ENCODE results near the gene NSMF.

- TF ChIP-seq CTCF (conservative IDR thresholded peaks at IDR 0.05; ENCODE audit: low read depth, low read length) = no peak
- no peak for TF ChIP-seq RAD21 (IDR thresholded peaks at IDR 0.05; ENCODE audit: low read length)
- TF ChIP-seq SMC3 (IDR thresholded peaks at IDR 0.05; ENCODE audit: low read depth, low read length) = no peak
- no peak for TF ChIP-seq CHD1 (IDR thresholded peaks at IDR 0.05; ENCODE audit: low read depth, low read length)
- TF ChIP-seq POLR2A (IDR thresholded peaks at IDR 0.05; ENCODE audit: low read depth, low read length) = no peak
- no peak for TF ChIP-seq CEBPB (IDR thresholded peaks at IDR 0.05; ENCODE audit: low read depth, low read length)
- no peak for TF ChIP-seq BHLHE40 (IDR thresholded peaks at IDR 0.05; ENCODE audit: low read depth, low read length)
- no peak for TF ChIP-seq MAFK (IDR thresholded peaks at IDR 0.05; ENCODE audit: low read depth, low read length)
- TF ChIP-seq USF2 (IDR thresholded peaks at IDR 0.05; ENCODE audit: low read depth, low read length) = no peak
- TF ChIP-seq RCOR1 (IDR thresholded peaks at IDR 0.05; ENCODE audit: insufficient replicate concordance, low read length) = no peak
- TF ChIP-seq ELK1 (IDR thresholded peaks at IDR 0.05; ENCODE audit: borderline replicate concordance, low read depth, low read length) = no peak
- TF ChIP-seq FOS (IDR thresholded peaks at IDR 0.05; ENCODE audit: low read depth, low read length) = no peak
Observed at GRCh38 chr9:137480686-137481683, 21.9 kb upstream of the NSMF start.

Data from IMR-90 (cell line).